HEK293 (cell line): ENCODE results near the gene FBRSL1.

Experiments used
- CTCF ChIA-PET: fragments of 350-600 bp; formaldehyde crosslinking; extraction: SDS; loops from one replicate; lab custom pipeline; 2021; ENCODE audit warnings: antibody characterized with exemption; lab: Yijun Ruan, JAX
- POLR2A ChIA-PET: fragments of 300-600 bp; formaldehyde crosslinking; extraction: SDS; loops from one replicate; lab custom pipeline; 2020; ENCODE audit warnings: antibody characterized with exemption, inconsistent platforms; lab: Yijun Ruan, JAX
- H3K27ac ChIP-seq: fragments of 200-500 bp; sonication (Bioruptor generic); 2 replicates; pipeline ENCODE4 v1.5.1; 2014; ENCODE audit warnings: low read depth, low read length, control low read depth, inconsistent platforms; ENCODE audit errors: extremely low read depth
- H3K36me3 ChIP-seq, 2 experiments: fragments of 200-500 bp in 1 of 2; sonication (Bioruptor generic) in 1 of 2; 1 replicate in 1 of 2; 2 replicates in 1 of 2; pipeline ENCODE4 v1.5.1; 2014 to 2017; ENCODE audit warnings: inconsistent platforms in 2 of 2, low read length in 2 of 2; ENCODE audit not compliant: control insufficient read depth in 2 of 2, insufficient read depth in 1 of 2
- H3K4me1 ChIP-seq: fragments of 200-500 bp; sonication (Bioruptor generic); 2 replicates; pipeline ENCODE4 v1.5.1; 2014; ENCODE audit warnings: mild to moderate bottlenecking, low read length, inconsistent platforms; ENCODE audit not compliant: control insufficient read depth, insufficient read depth
- H3K4me3 ChIP-seq: 2 replicates; pipeline ENCODE4 v1.5.1; 2011; ENCODE audit warnings: low read depth, mild to moderate bottlenecking, control low read depth, low read length, moderate library complexity
- H3K9me3 ChIP-seq: fragments of 200-500 bp; sonication (Bioruptor generic); 2 replicates; pipeline ENCODE4 v1.5.1; 2014; ENCODE audit warnings: low read depth, low read length, inconsistent platforms; ENCODE audit not compliant: control insufficient read depth, insufficient read depth
- EGR2 ChIP-seq: fragments of 450-650 bp; formaldehyde crosslinking; IDR thresholded peaks from 2 replicates; pipeline ENCODE4 v1.5.1; 2016; ENCODE audit warnings: low read depth, missing biosample characterization, missing genetic modification characterization
- GFI1B ChIP-seq: fragments of 450-650 bp; formaldehyde crosslinking; IDR thresholded peaks from 2 replicates; pipeline ENCODE4 v1.5.1; 2016; ENCODE audit warnings: missing biosample characterization, missing genetic modification characterization
- GLIS2 ChIP-seq: fragments of 450-650 bp; formaldehyde crosslinking; IDR thresholded peaks from 2 replicates; pipeline ENCODE4 v1.5.1; 2016; ENCODE audit warnings: missing biosample characterization, missing genetic modification characterization
- KLF1 ChIP-seq: fragments of 450-650 bp; formaldehyde crosslinking; IDR thresholded peaks from 2 replicates; pipeline ENCODE4 v1.5.1; 2016; ENCODE audit warnings: missing biosample characterization, missing genetic modification characterization
- KLF7 ChIP-seq: fragments of 450-650 bp; formaldehyde crosslinking; IDR thresholded peaks from 2 replicates; pipeline ENCODE4 v1.5.1; 2016; ENCODE audit warnings: missing biosample characterization, missing genetic modification characterization, borderline replicate concordance
- YY1 ChIP-seq: fragments of 450-650 bp; formaldehyde crosslinking; IDR thresholded peaks from 2 replicates; pipeline ENCODE4 v1.5.1; 2018; ENCODE audit warnings: missing biosample characterization, missing genetic modification characterization
- ZBTB6 ChIP-seq: fragments of 450-650 bp; formaldehyde crosslinking; IDR thresholded peaks from 2 replicates; pipeline ENCODE4 v1.5.1; 2017; ENCODE audit warnings: missing biosample characterization, missing genetic modification characterization
- ZIC2 ChIP-seq: fragments of 450-650 bp; formaldehyde crosslinking; IDR thresholded peaks from 2 replicates; pipeline ENCODE4 v1.5.1; 2016; ENCODE audit warnings: missing biosample characterization, missing genetic modification characterization
- ZNF138 ChIP-seq: fragments of 450-650 bp; formaldehyde crosslinking; IDR thresholded peaks from 2 replicates; pipeline ENCODE4 v1.5.1; 2016; ENCODE audit warnings: missing biosample characterization, missing genetic modification characterization, borderline replicate concordance
- ZNF16 ChIP-seq: fragments of 450-650 bp; formaldehyde crosslinking; IDR thresholded peaks from 2 replicates; pipeline ENCODE4 v1.5.1; 2016; ENCODE audit warnings: low read depth, missing biosample characterization, missing genetic modification characterization
- ZNF214 ChIP-seq: fragments of 450-650 bp; formaldehyde crosslinking; IDR thresholded peaks from 2 replicates; pipeline ENCODE4 v1.5.1; 2017; ENCODE audit warnings: missing biosample characterization, mild to moderate bottlenecking, missing genetic modification characterization, borderline replicate concordance
- ZNF423 ChIP-seq: fragments of 450-650 bp; formaldehyde crosslinking; IDR thresholded peaks from 2 replicates; pipeline ENCODE4 v1.5.1; 2016; ENCODE audit warnings: missing biosample characterization, missing genetic modification characterization
- ZNF48 ChIP-seq: fragments of 450-650 bp; formaldehyde crosslinking; IDR thresholded peaks from 2 replicates; pipeline ENCODE4 v1.5.1; 2016; ENCODE audit warnings: missing biosample characterization, missing genetic modification characterization
- ZNF549 ChIP-seq: fragments of 450-650 bp; IDR thresholded peaks from 2 replicates; pipeline ENCODE4 v1.5.1; 2018; ENCODE audit warnings: missing biosample characterization, missing genetic modification characterization, mild to moderate bottlenecking, inconsistent platforms, moderate library complexity
- ZNF585B ChIP-seq: fragments of 450-650 bp; formaldehyde crosslinking; IDR thresholded peaks from 2 replicates; pipeline ENCODE4 v1.5.1; 2016; ENCODE audit warnings: missing biosample characterization, missing genetic modification characterization
- ZNF639 ChIP-seq: fragments of 450-650 bp; formaldehyde crosslinking; IDR thresholded peaks from 2 replicates; pipeline ENCODE4 v1.5.1; 2016; ENCODE audit warnings: missing biosample characterization, missing genetic modification characterization
- ZNF664 ChIP-seq: fragments of 450-650 bp; formaldehyde crosslinking; IDR thresholded peaks from 2 replicates; pipeline ENCODE4 v1.5.1; 2016; ENCODE audit warnings: missing biosample characterization, missing genetic modification characterization
- ZNF707 ChIP-seq: fragments of 450-650 bp; formaldehyde crosslinking; IDR thresholded peaks from 2 replicates; pipeline ENCODE4 v1.5.1; 2016; ENCODE audit warnings: missing biosample characterization, missing genetic modification characterization
- ZNF792 ChIP-seq: fragments of 450-650 bp; formaldehyde crosslinking; IDR thresholded peaks from 2 replicates; pipeline ENCODE4 v1.5.1; 2016; ENCODE audit warnings: missing biosample characterization, missing genetic modification characterization

The FBRSL1 gene

GRCh38 chr12:132447731-132448462 is 42.1 kb upstream of the FBRSL1 start:
- Histone ChIP-seq H3K36me3 (no peaks in the 10 kb centered on the region), H3K9me3 (no peaks in the 10 kb centered on the region), H3K4me3 (no peak overlapping the region), H3K27ac (no peak overlapping the region), H3K4me1 (no peaks in the 10 kb centered on the region)
- TF ChIP-seq ZNF549 (tag by site-specific recombination) (no peak), EGR2 (tag by site-specific recombination) (0 out of 2 replicates have a peak, but pooled peaks have one; percentile 12), KLF1 (0 out of 2 replicates have a peak, but pooled peaks have one; percentile 30), ZNF214 (tag by site-specific recombination) (no peak), ZNF138 (tag by site-specific recombination) (no peak)
- CTCF ChIA-PET = interaction anchor here (1.7 kb wide), 1 partner anchor 12 kb away, joined by 5 read pairs; no protein-coding TSS in a partner anchor
- POLR2A ChIA-PET = no interaction called here

GRCh38 chr12:132448463-132448820 is 41.5 kb upstream of the FBRSL1 start:
- H3K4me3 ChIP-seq = no peak overlapping the region
- H3K9me3 ChIP-seq = no peaks in the 10 kb centered on the region
- no peaks in the 10 kb centered on the region for H3K36me3 ChIP-seq
- CTCF ChIA-PET = interaction anchor here (0.7 to 1.7 kb wide), 2 partner anchors 12 to 117 kb away, joined by 4 to 5 read pairs; no protein-coding TSS in a partner anchor
- no peak for TF ChIP-seq KLF7
- TF ChIP-seq, all 188 proteins: peak for 0
- no peak overlapping the region for H3K27ac ChIP-seq
- H3K4me1 ChIP-seq = no peaks in the 10 kb centered on the region
- POLR2A ChIA-PET = interaction anchor here (0.6 kb wide), 1 partner anchor 311 kb away, joined by 7 read pairs; no protein-coding TSS in a partner anchor

- ChIA-PET CTCF (interaction anchor here (0.6 to 1.3 kb wide), 2 partner anchors 11 to 45 kb away, joined by 3 to 5 read pairs; no protein-coding TSS in a partner anchor), POLR2A (interaction anchor here (0.6 kb wide), 1 partner anchor 164 kb away, joined by 7 read pairs; no protein-coding TSS in a partner anchor)
- Histone ChIP-seq H3K9me3 (no peaks in the 10 kb centered on the region), H3K27ac (no peak overlapping the region), H3K4me1 (no peaks in the 10 kb centered on the region), H3K36me3 (no peaks in the 10 kb centered on the region), H3K4me3 (no peak overlapping the region)
- TF ChIP-seq ZNF639 (tag by site-specific recombination) (no peak), ZNF664 (tag by site-specific recombination) (peak; percentile 93)
Measured at GRCh38 chr12:132449565-132450417, 40.2 kb upstream of the FBRSL1 start.

GRCh38 chr12:132450418-132451171 is 39.4 kb upstream of the FBRSL1 start:
- no peak overlapping the region for H3K27ac ChIP-seq
- no peaks in the 10 kb centered on the region for H3K9me3 ChIP-seq
- H3K4me1 ChIP-seq = no peaks in the 10 kb centered on the region
- no peaks in the 10 kb centered on the region for H3K36me3 ChIP-seq
- TF ChIP-seq ZNF48 (tag by site-specific recombination) (no peak), ZNF16 (tag by site-specific recombination) (no peak), YY1 (tag by site-specific recombination) (no peak), ZNF423 (tag by site-specific recombination) (no peak), ZNF585B (tag by site-specific recombination) (no peak), GFI1B (tag by site-specific recombination) (no peak), ZNF792 (no peak), ZBTB6 (tag by site-specific recombination) (0 out of 2 replicates have a peak, but pooled peaks have one; percentile 27), ZIC2 (tag by site-specific recombination) (peak; percentile 49), ZNF707 (tag by site-specific recombination) (no peak), GLIS2 (peak; percentile 32; the same call in 1 of the 2 replicates)
- CTCF ChIA-PET = interaction anchor here (0.6 to 1.3 kb wide), 2 partner anchors 10 to 44 kb away, joined by 3 to 5 read pairs; no protein-coding TSS in a partner anchor
- POLR2A ChIA-PET = no interaction called here
- no peak overlapping the region for H3K4me3 ChIP-seq
